DMS153 treated with DMSO at 0.1 percent for 48 hours (cell line): Measurements from ENCODE around the gene HDGFL3.
"Not testable (repeated sequence)": the region's sequence is repeated elsewhere in the genome, so short reads cannot be mapped to it uniquely, and the experiment has no call there.

Experiments
- DNase-seq: peaks from one replicate; lab custom pipeline; 2025; ENCODE audit not compliant: unreplicated experiment; lab: John Stamatoyannopoulos, UW

HDGFL3 gene

GRCh38 chr15:83104141-83104540 is 103.5 kb downstream of the HDGFL3 start:
- DNase-seq = no peak

DNA sequence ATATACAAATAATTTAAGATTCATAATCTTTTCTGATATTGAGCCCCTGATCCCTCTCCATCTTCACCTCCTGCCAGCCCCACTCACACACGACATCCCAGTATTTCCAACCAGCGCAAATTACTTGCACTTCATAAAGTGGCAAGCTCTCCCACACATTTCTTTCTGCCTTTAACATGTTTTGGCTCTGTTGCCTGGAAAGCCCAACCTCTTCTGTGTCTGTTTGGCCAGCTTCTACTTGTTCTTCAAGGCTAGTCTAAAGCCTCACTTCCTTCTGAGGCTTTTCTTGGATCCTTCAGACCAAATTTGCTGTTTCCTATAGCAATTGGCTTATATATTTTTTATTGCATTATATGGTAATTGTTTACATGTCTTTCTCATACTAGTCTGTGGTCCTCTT is 105.3 kb downstream of the HDGFL3 start:
- DNase-seq = no peak

- no peak for DNase-seq
These were observed 107.5 kb downstream of the HDGFL3 start for GRCh38 chr15:83100097-83100646.

DNA sequence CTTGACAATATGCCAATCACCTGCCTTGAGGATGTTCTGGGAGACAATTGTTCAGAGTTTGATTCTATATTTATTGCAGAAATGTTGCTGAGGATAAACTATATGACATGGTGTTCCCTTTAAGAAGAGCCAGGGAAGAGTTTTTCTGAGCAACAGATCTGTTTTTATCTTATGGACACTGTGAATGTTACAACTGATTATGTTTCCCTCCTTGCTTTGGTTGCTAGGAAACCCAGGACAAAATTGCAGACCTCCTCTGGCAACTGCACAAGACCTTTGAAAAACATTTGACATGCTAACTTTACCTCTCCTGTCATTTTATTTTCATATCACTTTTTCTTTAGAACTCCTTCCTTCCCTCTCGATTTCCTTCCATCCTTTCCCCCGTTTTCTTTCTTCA is 108.3 kb downstream of the HDGFL3 start:
- no peak for DNase-seq

GRCh38 chr15:83098079-83098478 is 109.5 kb downstream of the HDGFL3 start:
- no peak for DNase-seq

DNA sequence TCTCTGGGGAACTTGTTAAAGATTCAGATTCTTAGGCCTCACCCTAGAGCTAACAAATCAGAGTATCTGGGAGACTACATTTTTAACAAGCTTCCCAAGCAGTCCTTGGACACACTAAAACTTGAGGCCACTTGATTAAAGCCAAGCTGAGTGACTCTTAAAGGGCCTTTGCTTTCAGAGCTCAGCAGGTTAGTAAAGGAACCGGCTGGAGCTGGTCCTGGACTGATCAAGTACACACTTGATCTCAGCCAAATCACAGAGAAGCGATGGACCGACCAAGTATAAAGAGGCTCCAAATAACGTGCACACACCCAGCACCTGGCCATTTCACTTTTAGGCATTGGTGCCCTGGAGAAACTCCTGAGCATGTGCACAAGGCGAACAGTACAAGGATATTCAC is 113.0 kb downstream of the HDGFL3 start:
- DNase-seq = no peak

- no peak for DNase-seq
These were observed 115.2 kb downstream of the HDGFL3 start for GRCh38 chr15:83092309-83092976.

DNA sequence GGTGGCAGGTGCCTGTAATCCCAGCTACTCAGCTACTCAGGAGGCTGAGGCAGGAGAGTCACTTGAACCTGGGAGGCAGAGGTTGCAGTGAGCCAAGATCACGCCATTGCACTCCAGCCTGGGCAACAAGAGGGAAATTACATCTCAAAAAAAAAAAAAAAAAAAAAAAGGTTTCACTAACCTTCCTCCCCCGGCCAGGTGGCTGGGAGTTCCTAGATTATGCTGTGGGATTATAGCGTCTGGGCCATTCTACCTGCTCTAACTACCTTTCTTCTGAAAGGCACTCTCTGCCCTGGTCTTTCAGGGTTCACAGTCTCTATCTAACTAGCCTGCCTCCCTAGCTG is 115.7 kb downstream of the HDGFL3 start:
- DNase-seq = not testable (repeated sequence)

DNA sequence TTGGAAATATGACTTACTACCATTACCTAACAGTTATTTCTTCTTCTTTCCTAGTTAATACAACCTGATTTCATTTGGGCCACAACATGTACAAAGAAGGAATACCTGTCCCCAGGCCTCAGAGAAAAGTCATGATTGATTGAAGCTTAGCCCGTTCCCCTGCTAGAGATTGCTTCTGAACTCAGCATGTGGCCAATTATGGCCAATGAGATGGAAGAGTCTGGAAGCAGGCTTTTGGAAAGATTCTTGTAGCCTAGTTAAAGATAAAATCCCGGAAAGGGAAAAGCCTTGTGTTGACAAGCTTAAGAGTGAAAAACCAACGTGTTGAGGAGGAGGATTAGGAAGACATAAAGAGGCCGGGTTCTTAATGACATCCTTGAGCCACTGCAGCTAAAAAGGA is 117.2 kb downstream of the HDGFL3 start:
- DNase-seq = no peak

GRCh38 chr15:83088876-83089275 is 118.7 kb downstream of the HDGFL3 start:
- no peak for DNase-seq

GRCh38 chr15:83087576-83087975 is 120.0 kb downstream of the HDGFL3 start:
- no peak for DNase-seq

DNA sequence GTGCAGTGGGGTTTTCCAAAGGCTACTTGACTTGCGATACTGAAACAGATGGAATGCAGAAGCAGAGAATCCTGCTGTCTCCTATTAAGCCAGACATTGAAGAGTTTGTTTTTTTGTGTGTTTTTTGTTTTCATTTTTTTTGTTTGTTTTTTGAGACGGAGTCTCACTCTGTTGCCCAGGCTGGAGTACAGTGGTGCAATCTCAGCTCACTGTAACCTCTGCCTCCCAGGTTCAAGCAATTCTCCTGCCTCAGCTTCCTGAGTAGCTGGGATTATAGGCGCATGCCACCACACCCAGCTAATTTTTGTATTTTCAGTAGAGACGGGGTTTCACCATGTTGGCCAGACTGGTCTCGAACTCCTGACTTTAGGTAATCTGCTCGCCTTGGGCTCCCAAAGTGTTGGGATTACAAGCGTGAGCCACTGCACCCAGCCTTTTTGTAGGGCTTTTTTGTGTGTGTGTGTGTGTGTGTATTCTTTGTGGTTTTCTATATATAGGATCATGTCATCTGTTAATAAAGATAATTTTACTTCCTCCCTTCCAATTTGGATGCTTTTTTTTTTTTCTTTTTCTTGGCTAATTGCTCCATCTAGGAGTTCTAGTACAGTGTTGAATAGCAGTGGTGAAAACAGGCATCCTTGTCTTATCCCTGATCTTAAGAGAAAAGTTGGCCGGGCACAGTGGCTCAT is 121.6 kb downstream of the HDGFL3 start:
- not testable (repeated sequence) for DNase-seq

DNA sequence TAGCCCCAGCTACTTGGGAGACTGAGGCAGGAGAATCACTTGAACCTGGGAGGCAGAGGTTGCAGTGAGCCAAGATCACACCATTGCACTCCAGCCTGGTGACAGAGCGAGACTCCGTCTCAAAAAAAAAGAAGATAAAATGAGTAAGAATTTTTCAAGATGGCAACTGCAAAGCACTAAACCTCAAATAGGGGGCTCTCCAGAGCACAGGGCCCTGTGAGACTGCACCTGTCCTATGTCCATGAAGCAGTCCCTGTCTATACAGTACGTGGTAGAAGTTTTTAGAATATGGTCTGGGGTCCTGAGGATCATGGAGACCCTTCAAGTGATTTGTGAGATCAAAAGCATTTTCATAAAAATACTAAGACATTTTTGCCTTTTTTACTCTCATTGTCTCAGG is 122.2 kb downstream of the HDGFL3 start:
- not testable (repeated sequence) for DNase-seq

DNA sequence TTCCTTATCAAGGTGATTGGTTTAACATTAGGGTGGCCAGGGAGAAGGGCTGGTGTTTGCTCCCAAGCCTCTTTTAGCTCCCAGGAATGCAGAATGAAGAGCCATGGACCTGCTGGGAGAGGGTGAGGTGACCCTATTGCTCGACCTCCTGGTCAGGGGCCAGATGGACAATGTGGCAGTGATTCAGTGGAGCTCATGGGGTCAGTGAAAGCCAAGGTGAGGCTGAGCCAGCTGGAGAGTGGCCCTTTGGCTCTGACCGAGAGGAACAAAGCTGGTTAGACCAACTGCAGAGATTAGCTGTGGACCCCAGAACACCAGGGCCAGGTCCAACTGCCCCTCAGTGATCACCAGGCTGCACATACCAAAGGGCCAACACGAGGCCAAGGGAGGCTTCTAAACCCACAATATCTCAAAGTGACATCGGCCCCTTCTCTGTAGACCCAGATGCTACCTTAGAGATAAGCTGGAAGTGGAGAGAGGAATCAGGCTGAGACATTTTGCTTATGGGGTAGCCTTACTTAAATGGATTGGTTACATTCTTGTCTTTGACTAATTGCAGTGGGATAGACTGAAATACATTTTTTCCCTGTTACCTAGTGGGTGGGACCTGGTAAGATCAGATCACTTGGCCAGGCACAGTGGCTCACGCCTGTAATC is 124.8 kb downstream of the HDGFL3 start:
- DNase-seq = no peak

DNA sequence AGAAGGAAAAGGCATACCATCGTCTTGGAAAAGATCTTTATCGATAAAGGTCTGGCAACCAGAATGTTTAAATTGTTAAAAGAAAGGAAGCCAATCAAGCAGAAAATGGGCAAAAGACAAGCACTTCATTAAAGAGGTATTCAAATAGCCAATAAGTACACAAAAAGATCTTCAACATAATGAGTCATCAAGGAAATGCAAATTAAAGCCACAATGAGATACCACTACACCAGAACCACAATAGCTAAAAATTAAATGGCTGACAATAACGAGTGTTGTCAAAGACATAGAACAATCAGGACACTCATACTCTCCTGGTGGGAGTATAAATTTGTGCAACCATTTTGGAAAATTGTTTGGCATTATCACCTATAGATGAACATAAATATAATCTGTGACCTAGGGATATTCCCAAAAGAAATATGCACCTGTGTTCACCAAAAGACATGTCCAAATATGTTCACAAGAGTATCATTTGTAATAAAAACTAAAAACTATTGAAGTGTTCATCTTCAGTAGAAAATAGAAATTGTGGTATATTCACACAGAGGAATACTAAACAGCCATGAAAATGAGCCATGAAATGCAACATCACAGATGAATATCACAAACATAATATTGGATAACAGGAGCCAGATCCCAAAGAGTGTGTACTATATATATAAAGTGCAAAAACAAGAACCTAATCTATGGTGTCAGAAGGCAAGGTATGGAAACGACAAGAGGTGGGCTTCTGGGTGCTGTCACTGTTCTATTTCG is 126.2 kb downstream of the HDGFL3 start:
- no peak for DNase-seq

GRCh38 chr15:83078712-83079111 is 128.9 kb downstream of the HDGFL3 start:
- DNase-seq = no peak
